HG03025 (cell line): ENCODE results near the gene COL5A3.
"Not testable (repeated sequence)": the region's sequence is repeated elsewhere in the genome, so short reads cannot be mapped to it uniquely, and the experiment has no call there.

ENCODE experiments used
- ATAC-seq: cut with Tn5 transposase; IDR thresholded peaks from one replicate; pipeline ENCODE4 v1.9.1; 2021; ENCODE audit warnings: mild to moderate bottlenecking, moderate library complexity; ENCODE audit not compliant: unreplicated experiment, low FRiP score

Gene COL5A3

GRCh38 chr19:10010247-10010691 lies at the start of gene COL5A3:
COL5A3 (minus strand) TSS chr19:10010504; CDS start chr19:10010385, 119 bp downstream.
- ATAC-seq: no peak

GRCh38 chr19:10052602-10053360 lies 42.5 kb upstream of the COL5A3 start:
- ATAC-seq: no peak

- no peak for ATAC-seq
Measured at GRCh38 chr19:10049626-10050025, 39.3 kb upstream of the COL5A3 start.

GRCh38 chr19:10045371-10045770 lies 35.1 kb upstream of the COL5A3 start:
- no peak for ATAC-seq

GRCh38 chr19:10044390-10044789 lies 34.1 kb upstream of the COL5A3 start:
- no peak for ATAC-seq

GRCh38 chr19:10043286-10043927 lies 33.1 kb upstream of the COL5A3 start:
- no peak for ATAC-seq

- no peak for ATAC-seq
Measured at GRCh38 chr19:10037809-10038208, 27.5 kb upstream of the COL5A3 start.

GRCh38 chr19:10037367-10037766 lies 27.1 kb upstream of the COL5A3 start:
- no peak for ATAC-seq

GRCh38 chr19:10036601-10037071 lies 26.3 kb upstream of the COL5A3 start:
- no peak for ATAC-seq

GRCh38 chr19:10033614-10034013 lies 23.3 kb upstream of the COL5A3 start:
- ATAC-seq: no peak

- ATAC-seq: no peak
Measured at GRCh38 chr19:10027158-10027997, 17.1 kb upstream of the COL5A3 start.

GRCh38 chr19:10026744-10027143 lies 16.4 kb upstream of the COL5A3 start:
- ATAC-seq: no peak

GRCh38 chr19:10023096-10023495 lies 12.8 kb upstream of the COL5A3 start:
- not testable (repeated sequence) for ATAC-seq

- ATAC-seq: no peak
Measured at GRCh38 chr19:10021863-10022262, 11.6 kb upstream of the COL5A3 start.

GRCh38 chr19:10021446-10021845 lies 11.1 kb upstream of the COL5A3 start:
- no peak for ATAC-seq

GRCh38 chr19:10020851-10021250 lies 10.5 kb upstream of the COL5A3 start:
- no peak for ATAC-seq

- ATAC-seq: no peak
Measured at GRCh38 chr19:10019246-10019645, 8.9 kb upstream of the COL5A3 start.

- ATAC-seq: no peak
Measured at GRCh38 chr19:10018786-10019185, 8.5 kb upstream of the COL5A3 start.

- no peak for ATAC-seq
Measured at GRCh38 chr19:10018263-10018662, 8.0 kb upstream of the COL5A3 start.

- no peak for ATAC-seq
Measured at GRCh38 chr19:10013834-10014618, 3.7 kb upstream of the COL5A3 start.
